ENCODE data around the gene PIGO. TPM values are rescaled to one million over a fixed set of nuclear protein-coding genes. Genes with fewer than 3 reads are reported as not detected.

PIGO gene
- total and polyA plus RNA-seq, 9 of the 15 experiments (the other 6 are each of a cell fraction or from before 2014, with no cell fraction given) = 5.4 to 13.7 (median 9.7) TPM

DNA sequence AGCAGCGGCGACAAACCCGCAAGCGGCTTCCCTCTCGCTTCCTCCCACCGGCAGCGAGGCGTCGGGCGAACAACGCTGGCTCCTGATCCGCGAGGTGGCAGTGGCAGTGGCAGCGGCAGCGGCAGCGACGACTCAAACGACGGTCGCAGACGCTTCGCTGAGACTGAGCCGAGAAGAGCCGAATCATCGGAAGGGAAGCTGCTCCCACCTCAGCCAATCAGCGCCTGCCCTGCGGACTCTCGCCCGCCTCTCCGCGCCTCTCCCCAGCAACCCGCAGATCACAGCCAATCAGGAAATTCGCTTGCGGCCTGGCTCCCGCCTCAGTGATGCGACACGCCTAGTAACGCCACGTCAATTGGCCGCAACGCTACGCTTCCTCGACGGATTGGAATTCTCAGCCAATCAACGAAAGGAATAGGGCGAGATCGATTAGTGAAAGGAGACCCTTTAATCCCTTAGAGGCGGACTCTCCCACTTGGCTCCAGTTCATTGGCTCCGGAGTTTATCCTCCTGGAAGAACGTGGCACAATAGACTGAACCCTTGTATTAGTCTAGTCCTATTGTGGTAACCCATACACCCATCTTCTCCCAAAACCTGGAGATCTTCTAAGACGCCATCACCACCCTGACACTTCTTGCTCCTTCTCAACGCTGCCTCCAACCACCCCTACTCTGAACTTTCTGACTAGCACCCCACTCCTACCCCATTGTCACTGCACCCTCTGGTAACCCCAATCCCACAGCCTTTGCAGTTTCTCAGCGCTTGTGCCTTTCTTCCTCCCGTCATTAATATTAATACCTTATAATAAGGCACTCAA is 23.7 kb downstream of the PIGO start, which contains the start of gene VCP (continued):
- TF ChIP-seq ZNF551 (CRISPR knock-in tag; IDR thresholded peaks at IDR 0.05) (no peak), SUPT5H (IDR thresholded peaks at IDR 0.05) (peak; percentile 91), EZH2 (IDR thresholded peaks at IDR 0.05; ENCODE audit: borderline replicate concordance, low read depth, low read length) (no peak), RBM39 (optimal IDR thresholded peaks at IDR 0.05; ENCODE audit: low read depth, low read length) (no peak), NR1H2 (CRISPR knock-in tag; IDR thresholded peaks at IDR 0.05) (no peak), MBD1 (CRISPR knock-in tag; IDR thresholded peaks at IDR 0.05) (no peak), HNRNPUL1 (IDR thresholded peaks at IDR 0.05; ENCODE audit: low read length) (no peak), ZNF232 (CRISPR knock-in tag; IDR thresholded peaks at IDR 0.05) (no peak), PRMT5 (CRISPR knock-in tag; IDR thresholded peaks at IDR 0.05) (no peak), STAG1 (CRISPR knock-in tag; IDR thresholded peaks at IDR 0.05; ENCODE audit: borderline replicate concordance) (no peak), E4F1 (CRISPR knock-in tag; IDR thresholded peaks at IDR 0.05; ENCODE audit: borderline replicate concordance) (no peak)
- TF ChIP-seq, protein P1, sequence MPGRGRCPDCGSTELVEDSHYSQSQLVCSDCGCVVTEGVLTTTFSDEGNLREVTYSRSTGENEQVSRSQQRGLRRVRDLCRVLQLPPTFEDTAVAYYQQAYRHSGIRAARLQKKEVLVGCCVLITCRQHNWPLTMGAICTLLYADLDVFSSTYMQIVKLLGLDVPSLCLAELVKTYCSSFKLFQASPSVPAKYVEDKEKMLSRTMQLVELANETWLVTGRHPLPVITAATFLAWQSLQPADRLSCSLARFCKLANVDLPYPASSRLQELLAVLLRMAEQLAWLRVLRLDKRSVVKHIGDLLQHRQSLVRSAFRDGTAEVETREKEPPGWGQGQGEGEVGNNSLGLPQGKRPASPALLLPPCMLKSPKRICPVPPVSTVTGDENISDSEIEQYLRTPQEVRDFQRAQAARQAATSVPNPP (IDR thresholded peaks at IDR 0.05; ENCODE audit: borderline replicate concordance, insufficient read depth, insufficient read length) = no peak
- TF ChIP-seq, protein P2, sequence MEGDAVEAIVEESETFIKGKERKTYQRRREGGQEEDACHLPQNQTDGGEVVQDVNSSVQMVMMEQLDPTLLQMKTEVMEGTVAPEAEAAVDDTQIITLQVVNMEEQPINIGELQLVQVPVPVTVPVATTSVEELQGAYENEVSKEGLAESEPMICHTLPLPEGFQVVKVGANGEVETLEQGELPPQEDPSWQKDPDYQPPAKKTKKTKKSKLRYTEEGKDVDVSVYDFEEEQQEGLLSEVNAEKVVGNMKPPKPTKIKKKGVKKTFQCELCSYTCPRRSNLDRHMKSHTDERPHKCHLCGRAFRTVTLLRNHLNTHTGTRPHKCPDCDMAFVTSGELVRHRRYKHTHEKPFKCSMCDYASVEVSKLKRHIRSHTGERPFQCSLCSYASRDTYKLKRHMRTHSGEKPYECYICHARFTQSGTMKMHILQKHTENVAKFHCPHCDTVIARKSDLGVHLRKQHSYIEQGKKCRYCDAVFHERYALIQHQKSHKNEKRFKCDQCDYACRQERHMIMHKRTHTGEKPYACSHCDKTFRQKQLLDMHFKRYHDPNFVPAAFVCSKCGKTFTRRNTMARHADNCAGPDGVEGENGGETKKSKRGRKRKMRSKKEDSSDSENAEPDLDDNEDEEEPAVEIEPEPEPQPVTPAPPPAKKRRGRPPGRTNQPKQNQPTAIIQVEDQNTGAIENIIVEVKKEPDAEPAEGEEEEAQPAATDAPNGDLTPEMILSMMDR (IDR thresholded peaks at IDR 0.05 in 2 of 3, conservative IDR thresholded peaks at IDR 0.05 in 1 of 3; ENCODE audit: insufficient read depth in 2 of 3, low read depth in 1 of 3, low read length in 3 of 3) = no peak
- TF ChIP-seq, protein P3, sequence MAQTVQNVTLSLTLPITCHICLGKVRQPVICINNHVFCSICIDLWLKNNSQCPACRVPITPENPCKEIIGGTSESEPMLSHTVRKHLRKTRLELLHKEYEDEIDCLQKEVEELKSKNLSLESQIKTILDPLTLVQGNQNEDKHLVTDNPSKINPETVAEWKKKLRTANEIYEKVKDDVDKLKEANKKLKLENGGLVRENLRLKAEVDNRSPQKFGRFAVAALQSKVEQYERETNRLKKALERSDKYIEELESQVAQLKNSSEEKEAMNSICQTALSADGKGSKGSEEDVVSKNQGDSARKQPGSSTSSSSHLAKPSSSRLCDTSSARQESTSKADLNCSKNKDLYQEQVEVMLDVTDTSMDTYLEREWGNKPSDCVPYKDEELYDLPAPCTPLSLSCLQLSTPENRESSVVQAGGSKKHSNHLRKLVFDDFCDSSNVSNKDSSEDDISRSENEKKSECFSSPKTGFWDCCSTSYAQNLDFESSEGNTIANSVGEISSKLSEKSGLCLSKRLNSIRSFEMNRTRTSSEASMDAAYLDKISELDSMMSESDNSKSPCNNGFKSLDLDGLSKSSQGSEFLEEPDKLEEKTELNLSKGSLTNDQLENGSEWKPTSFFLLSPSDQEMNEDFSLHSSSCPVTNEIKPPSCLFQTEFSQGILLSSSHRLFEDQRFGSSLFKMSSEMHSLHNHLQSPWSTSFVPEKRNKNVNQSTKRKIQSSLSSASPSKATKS (CRISPR knock-in tag; IDR thresholded peaks at IDR 0.05) = no peak
- TF ChIP-seq, protein P4, sequence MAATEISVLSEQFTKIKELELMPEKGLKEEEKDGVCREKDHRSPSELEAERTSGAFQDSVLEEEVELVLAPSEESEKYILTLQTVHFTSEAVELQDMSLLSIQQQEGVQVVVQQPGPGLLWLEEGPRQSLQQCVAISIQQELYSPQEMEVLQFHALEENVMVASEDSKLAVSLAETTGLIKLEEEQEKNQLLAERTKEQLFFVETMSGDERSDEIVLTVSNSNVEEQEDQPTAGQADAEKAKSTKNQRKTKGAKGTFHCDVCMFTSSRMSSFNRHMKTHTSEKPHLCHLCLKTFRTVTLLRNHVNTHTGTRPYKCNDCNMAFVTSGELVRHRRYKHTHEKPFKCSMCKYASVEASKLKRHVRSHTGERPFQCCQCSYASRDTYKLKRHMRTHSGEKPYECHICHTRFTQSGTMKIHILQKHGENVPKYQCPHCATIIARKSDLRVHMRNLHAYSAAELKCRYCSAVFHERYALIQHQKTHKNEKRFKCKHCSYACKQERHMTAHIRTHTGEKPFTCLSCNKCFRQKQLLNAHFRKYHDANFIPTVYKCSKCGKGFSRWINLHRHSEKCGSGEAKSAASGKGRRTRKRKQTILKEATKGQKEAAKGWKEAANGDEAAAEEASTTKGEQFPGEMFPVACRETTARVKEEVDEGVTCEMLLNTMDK (IDR thresholded peaks at IDR 0.05; ENCODE audit: borderline replicate concordance, insufficient read depth, low read depth, low read length, poor library complexity, severe bottlenecking) = peak; percentile 54

Measured in K562 (cell line).